Activated CD4-positive, CD25-positive, alpha-beta regulatory T cell treated with anti-CD3 and anti-CD28 coated beads, Interleukin-2, amount 50 U/mL, for 72 hours (primary cell): ENCODE data around the gene OR5T1.

ENCODE experiments used
- DNase-seq: peaks from one replicate; pipeline ENCODE4 v3.0.0; 2021

Gene OR5T1

DNA sequence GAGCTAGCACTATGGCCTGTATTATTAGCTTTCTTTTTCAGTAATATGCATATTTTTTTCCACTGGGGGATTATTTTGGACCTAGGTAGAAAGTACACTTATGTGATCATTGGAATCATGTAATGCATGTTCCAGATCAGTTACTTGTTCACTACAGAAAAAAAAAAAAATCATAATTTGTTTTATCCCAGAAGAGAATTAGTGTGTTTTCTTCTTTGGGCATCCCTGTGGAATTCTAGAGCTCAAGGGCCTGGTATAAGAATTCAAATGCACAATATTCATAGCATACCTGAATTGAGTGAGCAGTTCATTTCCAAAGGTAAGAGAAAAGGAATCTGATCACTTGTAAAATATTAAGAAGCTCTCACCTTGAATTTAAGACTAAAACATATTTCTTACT, at the start of gene OR5T1:
TSS of gene OR5T1 (plus strand) at position 301 of the 400 bp plus-strand sequence. CDS start 1,485 bp downstream, outside the sequence.
- no peak for DNase-seq

DNA sequence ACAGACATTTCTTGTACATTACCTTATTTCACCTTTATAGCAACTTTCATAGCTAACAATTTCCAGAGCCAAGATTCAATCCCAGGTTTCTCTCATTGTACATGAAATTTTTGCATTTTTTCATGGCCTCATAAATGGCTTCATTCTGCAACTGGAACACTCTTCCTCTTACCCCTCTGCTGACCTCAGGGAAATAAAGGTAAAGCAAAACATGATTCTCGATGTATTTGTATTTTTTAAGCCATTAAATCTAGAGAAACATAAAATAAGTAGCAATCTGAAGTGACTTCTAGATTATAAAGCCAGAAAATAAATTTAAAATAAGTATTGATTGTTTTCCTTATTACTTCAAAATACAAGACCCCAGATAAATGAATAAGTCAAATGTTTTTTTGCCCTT, 39.8 kb upstream of the OR5T1 start, which contains the start of gene OR5T2:
TSS of gene OR5T2 (minus strand) at position 101 of the 400 bp plus-strand sequence. CDS start 1,193 bp downstream, outside the sequence.
- DNase-seq, result no peak

DNA sequence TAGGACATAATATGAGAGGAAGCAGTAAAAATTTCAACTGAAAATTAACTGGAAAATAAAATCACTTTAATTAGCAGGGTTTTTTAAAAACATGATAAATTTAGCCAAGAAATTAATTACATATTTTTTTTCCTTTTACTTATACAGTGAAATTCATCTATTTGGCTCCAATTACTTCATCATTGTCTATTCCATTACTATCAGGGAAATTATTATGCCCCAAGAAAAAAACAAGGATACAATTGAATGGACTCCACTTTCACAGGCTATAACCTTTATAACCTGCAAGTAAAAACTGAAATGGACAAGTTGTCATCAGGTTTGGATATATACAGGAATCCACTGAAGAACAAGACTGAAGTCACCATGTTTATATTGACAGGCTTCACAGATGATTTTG, 22.0 kb upstream of the OR5T1 start, which contains the start of gene OR5T3:
TSS of gene OR5T3 (plus strand) at position 301 of the 400 bp plus-strand sequence. CDS start at position 301, 0 bp downstream.
- DNase-seq, result no peak

DNA sequence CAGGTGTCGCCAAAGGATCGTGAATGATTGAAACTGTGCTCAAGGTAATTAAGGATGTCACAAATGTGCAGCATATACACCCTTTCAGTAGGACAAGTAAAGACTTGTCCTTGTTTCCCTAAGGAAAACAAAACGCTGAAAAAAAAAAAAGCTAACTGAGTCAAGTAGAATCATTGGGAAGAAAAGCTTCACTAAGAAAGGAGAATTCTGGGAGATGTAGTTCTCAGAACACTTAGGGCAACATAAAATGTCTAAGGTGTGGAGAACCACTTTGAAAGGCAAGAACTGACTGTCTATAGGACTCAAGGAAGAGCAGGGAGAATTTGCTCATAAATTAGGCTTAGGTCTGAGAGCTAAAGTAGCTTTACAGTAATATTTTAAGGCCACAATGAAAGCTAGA, 2.9 kb upstream of the OR5T1 start:
- no peak for DNase-seq

DNA sequence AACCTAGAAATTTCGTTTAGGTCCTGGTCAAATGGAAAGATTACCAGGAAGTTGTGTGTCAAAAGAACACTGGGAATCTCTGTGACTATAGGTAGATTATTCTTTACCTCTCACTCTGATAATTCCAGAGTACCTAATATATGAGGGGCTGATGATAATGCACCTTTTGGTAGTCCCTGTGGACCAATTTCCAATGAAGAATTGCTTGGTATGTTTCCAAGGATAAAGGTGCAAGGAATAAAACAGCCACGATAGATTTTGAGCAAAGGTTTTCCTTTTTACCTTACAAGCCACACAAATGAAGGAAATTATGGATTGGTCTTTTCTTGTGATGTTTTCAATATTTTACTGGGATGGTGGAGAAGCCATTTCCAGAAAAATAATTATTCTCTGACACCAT, 18.2 kb downstream of the OR5T1 start, which contains the start of gene OR8H1:
TSS of gene OR8H1 (minus strand) at position 101 of the 400 bp plus-strand sequence. CDS start 1,192 bp downstream, outside the sequence.
- DNase-seq, result no peak

DNA sequence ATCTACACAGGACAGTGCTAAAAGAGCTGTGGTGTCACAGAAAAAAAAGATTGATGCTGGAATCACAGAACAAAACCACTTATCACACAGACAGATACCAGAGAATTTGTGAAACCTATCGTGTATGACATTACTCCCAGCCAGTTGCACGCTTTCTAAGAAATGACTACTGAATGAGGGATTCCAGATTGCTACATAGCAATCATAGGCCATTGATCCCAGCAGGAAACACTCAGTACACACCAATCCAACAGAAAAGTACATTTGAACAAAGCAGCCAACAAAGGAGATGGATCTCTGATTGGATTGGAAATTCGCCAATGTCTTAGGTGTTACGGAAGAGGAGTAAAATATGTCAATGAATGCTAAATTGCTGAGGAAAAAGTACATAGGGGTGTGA, 22.9 kb downstream of the OR5T1 start:
- no peak for DNase-seq

DNA sequence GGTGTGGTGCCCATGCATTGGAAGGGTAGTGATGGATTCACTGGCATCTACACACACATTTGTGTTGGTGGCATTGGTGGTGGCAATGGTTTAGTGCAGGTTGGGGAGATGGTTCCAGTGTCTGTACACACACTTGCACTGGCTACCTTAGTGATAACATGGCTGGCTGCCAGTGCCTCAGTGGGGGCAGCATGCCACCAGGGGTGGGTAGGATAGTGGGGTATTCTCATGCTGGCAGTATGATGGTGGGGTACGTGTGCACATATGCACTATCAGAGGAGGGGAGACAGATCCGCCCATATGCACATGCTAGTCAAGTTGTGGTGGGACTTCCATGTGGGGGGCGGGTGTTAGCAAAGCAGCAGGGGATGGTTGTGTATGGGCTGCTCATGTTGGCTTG, 33.9 kb downstream of the OR5T1 start:
- DNase-seq, result no peak

DNA sequence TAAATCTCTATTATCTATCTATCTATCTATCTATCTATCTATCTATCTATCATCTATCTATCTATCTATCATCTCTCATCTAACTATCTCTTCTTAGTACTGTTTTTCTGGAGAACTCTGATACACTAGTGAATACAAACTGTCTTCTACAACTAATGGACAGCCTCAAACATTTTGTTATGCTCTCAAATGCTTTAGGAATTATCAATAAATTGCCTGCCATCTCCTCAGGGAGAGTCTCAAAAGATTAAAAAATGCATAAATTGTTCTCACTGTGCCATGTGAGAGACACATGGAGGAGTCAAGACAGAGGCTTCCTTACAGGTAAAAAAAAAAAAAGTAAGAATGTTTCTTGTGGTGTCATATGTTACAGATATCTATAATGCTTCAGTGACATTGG, 40.9 kb downstream of the OR5T1 start, which contains the start of gene OR8K3:
TSS of gene OR8K3 (plus strand) at position 301 of the 400 bp plus-strand sequence. CDS start 3,163 bp downstream, outside the sequence.
- DNase-seq, result no peak
